Kidney epithelial cell (primary cell): ENCODE results near the gene DISC1. TPM values are rescaled to one million over a fixed set of nuclear protein-coding genes. Genes with fewer than 3 reads are reported as not detected.
"Not testable (repeated sequence)": the region's sequence is repeated elsewhere in the genome, so short reads cannot be mapped to it uniquely, and the experiment has no call there.

Experiments used
- DNase-seq: peaks from one replicate; pipeline ENCODE4 v3.0.0-alpha.2; 2010; ENCODE audit warnings: low read depth
- H3K27me3 ChIP-seq: 2 replicates; pipeline ENCODE4 v1.6.0; 2011; ENCODE audit warnings: low read length; ENCODE audit not compliant: control insufficient read depth, insufficient read depth
- H3K36me3 ChIP-seq: 2 replicates; pipeline ENCODE4 v1.5.1; 2011; ENCODE audit warnings: low read length; ENCODE audit not compliant: control insufficient read depth, insufficient read depth
- H3K4me3 ChIP-seq: 2 replicates; pipeline ENCODE4 v1.5.1; 2011; ENCODE audit warnings: low read depth, mild to moderate bottlenecking, control low read depth, low read length
- total RNA-seq: library from RNA; depleted of rRNA; stranded (reverse); fragments of >200 nt; gene quantifications from 2 replicates; pipeline ENCODE4 v1.2.3, GENCODE V29; 2015
- TF ChIP-seq, protein P1 (sequence below): IDR thresholded peaks from 2 replicates; pipeline ENCODE4 v1.5.1; 2011; ENCODE audit warnings: mild to moderate bottlenecking, moderate library complexity, low read length, control low read depth, inconsistent platforms; ENCODE audit not compliant: insufficient read depth, poor library complexity, severe bottlenecking

DISC1 gene
- total RNA-seq, 1 donor from 2014 or later, result 5.8 TPM

DNA sequence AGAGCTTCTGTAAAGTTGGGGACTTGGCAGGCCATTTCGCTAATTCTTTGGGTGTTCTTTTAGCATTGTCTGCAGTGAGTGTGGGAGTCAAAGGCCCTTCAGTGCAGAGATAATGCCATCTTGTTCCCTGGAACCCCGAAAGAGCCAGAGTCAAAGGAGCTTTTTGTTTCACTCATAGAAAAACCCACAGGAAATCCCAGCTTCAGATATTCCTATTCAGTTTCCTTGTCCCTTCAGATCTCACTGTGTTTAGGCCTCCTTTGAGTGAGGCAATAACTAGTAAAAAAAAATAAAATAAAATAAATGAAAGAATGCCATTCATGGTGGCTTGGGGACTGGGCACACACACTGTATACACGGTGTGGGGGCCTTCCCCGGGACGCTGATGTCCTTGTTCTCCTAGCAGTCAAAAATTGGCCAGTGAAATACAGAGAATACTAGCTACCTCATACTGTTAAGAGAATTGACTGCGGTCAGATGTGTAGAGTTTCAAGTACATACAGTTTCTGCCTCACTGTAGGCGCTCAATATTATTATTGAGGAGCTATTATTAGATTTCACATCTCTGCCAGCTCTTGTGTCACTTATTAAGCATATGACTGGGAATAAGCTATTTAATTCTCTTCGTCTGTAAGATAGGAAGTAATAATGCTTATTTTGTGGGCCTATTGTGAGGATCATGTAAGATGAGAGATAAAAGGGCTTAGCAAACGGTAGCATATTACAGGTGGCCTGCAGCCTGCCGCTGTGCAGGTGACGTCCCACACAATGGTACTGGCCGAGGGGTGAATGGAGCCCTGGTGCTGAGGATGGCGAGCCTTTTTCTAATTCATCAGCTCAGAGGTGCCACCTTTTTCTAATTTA, 16.7 kb downstream of the DISC1 start:
- H3K27me3 ChIP-seq, result no peaks in the 10 kb centered on the region
- no peak for DNase-seq
- no peaks in the 10 kb centered on the region for H3K36me3 ChIP-seq
- H3K4me3 ChIP-seq, result no peak overlapping the region
- TF ChIP-seq, protein P1, sequence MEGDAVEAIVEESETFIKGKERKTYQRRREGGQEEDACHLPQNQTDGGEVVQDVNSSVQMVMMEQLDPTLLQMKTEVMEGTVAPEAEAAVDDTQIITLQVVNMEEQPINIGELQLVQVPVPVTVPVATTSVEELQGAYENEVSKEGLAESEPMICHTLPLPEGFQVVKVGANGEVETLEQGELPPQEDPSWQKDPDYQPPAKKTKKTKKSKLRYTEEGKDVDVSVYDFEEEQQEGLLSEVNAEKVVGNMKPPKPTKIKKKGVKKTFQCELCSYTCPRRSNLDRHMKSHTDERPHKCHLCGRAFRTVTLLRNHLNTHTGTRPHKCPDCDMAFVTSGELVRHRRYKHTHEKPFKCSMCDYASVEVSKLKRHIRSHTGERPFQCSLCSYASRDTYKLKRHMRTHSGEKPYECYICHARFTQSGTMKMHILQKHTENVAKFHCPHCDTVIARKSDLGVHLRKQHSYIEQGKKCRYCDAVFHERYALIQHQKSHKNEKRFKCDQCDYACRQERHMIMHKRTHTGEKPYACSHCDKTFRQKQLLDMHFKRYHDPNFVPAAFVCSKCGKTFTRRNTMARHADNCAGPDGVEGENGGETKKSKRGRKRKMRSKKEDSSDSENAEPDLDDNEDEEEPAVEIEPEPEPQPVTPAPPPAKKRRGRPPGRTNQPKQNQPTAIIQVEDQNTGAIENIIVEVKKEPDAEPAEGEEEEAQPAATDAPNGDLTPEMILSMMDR, result no peak

GRCh38 chr1:231643935-231644237, 17.3 kb downstream of the DISC1 start:
- TF ChIP-seq, protein P1, result no peak
- Histone ChIP-seq H3K36me3 (no peaks in the 10 kb centered on the region), H3K27me3 (no peaks in the 10 kb centered on the region)

GRCh38 chr1:231645634-231646033, 19.0 kb downstream of the DISC1 start:
- H3K36me3 ChIP-seq, DNase-seq, H3K4me3 ChIP-seq, H3K27me3 ChIP-seq: not testable (repeated sequence)

More at GRCh38 chr1:231643935-231644237, 17.3 kb downstream of the DISC1 start:
- H3K4me3 ChIP-seq, result no peak overlapping the region
- no peak for DNase-seq

- not testable (repeated sequence) for DNase-seq, H3K4me3 ChIP-seq, H3K27me3 ChIP-seq, H3K36me3 ChIP-seq
Observed at GRCh38 chr1:231646165-231646564, 19.6 kb downstream of the DISC1 start.

DNA sequence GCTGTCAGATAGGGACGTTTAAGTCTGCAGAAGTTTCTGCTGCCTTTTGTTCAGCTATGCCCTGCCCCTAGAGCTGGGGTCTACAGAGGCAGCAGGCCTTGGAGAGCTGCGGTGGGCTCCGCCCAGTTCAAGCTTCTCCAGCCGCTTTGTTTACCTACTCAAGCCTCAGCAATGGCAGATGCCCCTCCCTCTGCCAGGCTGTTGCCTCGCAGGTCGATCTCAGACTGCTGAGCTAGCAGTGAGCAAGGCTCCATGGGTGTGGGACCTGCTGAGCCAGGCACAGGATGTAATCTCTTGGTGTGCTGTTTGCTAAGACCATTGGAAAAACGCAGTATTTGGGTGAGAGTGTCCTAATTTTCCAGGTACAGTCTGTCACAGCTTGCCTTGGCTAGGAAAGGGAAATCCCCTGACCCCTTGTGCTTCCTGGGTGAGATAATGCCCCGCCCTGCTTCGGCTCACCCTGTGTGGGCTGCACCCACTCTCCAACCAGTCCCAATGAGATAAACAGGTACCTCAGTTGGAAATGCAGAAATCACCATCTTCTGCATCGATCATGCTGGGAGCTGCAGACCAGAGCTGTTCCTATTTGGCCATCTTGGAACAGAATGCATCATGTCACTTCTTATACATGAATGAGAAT, 25.2 kb downstream of the DISC1 start:
- not testable (repeated sequence) for H3K4me3 ChIP-seq, DNase-seq, H3K27me3 ChIP-seq, H3K36me3 ChIP-seq

DNA sequence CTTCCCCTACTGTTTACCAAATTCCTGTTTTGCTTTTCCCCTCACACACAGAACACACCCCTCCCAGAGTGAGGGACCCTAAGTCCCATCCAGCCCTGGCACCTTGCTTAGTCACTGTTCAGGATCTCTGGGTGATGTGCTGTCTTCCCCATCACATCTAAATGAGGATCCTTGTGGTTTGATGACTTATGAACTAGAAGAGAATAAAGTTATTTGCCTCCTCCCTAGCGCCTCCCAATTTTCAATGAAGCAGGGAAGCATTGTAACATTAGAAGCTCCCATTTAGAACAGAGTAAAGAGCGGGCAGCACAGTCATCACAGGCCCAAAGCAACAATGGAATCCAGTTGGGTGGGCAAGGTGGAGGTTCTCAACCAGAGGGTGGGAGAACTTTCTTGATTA, 27.0 kb downstream of the DISC1 start:
- no peak for DNase-seq
- Histone ChIP-seq H3K4me3 (no peak overlapping the region), H3K27me3 (no peaks in the 10 kb centered on the region), H3K36me3 (no peaks in the 10 kb centered on the region)
- TF ChIP-seq, protein P1, result no peak

DNA sequence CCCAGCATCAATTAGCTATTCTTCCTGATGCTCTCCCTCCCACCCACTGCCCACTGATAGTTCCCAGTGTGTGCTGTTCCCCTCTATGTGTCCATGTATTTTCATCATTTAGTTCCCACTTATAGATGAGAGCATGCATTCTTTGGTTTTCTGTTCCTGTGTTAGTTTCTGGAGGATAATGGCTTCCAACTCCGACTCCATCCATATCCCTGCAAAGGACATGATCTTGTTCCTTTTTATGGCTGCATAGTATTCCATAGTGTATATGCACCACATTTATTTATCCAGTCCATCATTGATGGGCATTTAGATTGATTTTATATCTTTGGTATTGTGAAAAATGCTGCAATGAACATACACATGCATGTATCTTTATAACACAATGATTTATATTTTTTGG, 30.2 kb downstream of the DISC1 start:
- DNase-seq, result no peak
- Histone ChIP-seq H3K4me3 (no peak overlapping the region), H3K27me3 (no peaks in the 10 kb centered on the region), H3K36me3 (no peaks in the 10 kb centered on the region)
- TF ChIP-seq, protein P1, result no peak

- H3K36me3 ChIP-seq, H3K4me3 ChIP-seq, DNase-seq, H3K27me3 ChIP-seq: not testable (repeated sequence)
Observed at GRCh38 chr1:231658223-231658622, 31.6 kb downstream of the DISC1 start.
